GM21515 (cell line): ENCODE measurements around the gene ABRACL.

Experiments used
- ATAC-seq: cut with Tn5 transposase; IDR thresholded peaks from one replicate; pipeline ENCODE4 v1.9.1; 2021; ENCODE audit not compliant: unreplicated experiment

ABRACL gene

GRCh38 chr6:139051396-139052060, 23.0 kb downstream of the ABRACL start:
- ATAC-seq = no peak

DNA sequence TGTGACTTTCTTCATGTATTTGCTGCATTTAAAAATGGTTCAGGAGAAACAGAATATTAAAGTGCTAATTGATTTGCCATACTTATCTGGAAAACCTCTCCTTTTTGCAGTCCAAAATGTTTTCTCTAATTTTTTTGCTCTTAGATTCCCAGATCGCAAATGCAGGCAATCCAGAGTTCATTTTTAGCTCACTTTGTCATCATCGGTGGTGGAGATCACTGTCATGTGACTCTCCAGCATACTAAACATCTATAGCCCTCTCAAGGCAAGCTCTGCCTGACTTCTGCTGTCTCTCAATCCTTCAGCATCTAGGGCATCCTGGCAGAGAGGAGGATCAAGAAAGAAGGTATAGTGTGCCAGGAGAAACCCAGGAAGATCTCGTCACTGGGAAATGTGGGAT, 24.8 kb downstream of the ABRACL start:
- no peak for ATAC-seq

- ATAC-seq = no peak
Measured at GRCh38 chr6:139054001-139054400, 25.5 kb downstream of the ABRACL start.

- no peak for ATAC-seq
Measured at GRCh38 chr6:139055709-139056108, 27.2 kb downstream of the ABRACL start.

DNA sequence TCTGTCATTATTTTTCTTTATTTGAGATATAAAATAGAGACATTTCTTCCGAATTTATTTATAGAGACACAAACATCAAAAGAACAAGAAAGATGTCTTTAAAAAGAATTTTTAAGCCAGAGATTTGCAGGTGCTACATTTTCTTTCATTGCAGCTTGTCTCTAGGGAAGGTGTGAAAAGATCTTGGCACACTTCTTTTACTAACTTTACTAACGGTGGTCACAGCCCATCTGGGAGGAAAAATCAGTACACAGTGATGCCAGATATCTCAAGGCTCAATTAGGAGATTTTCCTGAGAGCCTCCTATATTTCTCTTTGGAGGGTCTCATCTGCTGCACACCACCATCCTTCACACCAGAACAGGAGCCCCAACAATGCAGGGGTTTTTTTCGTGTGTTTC, 29.5 kb downstream of the ABRACL start:
- no peak for ATAC-seq

- ATAC-seq = no peak
Measured at GRCh38 chr6:139060332-139060731, 31.8 kb downstream of the ABRACL start.

DNA sequence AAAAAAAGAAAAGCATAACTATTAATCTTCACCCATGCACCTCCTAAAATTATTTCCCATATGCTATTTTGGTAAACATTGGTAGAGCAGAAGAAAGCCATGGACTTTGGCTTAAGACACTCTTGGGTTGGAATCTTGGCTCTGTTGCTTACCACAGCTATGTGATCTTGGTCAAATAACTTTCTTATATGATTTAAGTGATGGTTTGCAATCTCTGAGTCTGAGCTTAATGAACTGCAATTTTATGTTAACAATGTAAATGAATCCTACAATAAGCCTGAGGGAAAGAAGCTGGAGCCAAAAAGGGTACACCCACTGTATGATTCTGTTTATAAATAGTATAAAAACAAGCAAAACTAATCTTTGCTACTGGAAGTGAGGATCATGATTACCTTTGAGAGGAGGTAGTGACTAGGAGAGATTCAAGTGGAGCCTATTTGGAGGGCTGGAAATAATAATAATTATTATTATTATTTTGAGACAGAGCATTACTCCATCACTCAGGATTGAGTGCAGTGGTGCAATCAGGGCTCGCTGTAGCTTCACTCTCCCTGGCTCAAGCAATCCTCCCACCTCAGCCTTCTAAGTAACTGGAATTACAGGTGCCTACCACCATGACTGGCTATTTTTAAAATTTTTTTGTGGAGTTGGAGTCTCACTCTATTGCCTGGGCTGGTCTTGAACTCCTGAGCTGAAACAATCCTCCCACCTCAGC, 34.5 kb downstream of the ABRACL start:
- no peak for ATAC-seq

DNA sequence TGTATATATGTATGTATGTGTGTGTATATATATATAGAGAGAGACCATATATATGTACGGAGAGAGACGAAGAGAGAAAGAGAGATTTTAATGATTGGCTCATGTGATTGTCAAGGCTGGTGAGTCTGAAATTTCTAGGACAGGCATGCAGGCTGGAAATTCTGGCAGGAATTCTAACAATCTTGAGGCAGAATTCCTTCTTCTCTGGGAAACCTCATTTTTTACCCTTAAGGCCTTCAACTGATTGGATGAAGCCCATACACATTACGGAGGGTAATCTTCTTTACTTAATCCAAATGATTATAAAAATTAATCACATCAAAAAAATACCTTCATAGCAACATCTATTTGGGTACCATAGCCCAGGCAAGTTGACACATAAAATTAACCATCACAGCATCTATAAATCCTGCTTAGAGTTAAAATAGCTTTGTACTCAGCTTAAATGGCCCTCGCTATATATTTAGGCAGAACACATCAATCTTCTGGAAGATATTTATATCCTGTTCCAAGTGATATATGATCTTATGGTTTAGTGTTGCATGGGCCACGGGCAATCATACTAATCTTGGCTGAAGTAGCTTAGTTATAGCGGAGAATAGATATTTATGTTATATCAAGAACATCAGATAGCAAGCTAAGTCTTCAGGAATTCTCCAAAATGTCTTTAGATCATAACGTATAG, 36.6 kb downstream of the ABRACL start:
- no peak for ATAC-seq

DNA sequence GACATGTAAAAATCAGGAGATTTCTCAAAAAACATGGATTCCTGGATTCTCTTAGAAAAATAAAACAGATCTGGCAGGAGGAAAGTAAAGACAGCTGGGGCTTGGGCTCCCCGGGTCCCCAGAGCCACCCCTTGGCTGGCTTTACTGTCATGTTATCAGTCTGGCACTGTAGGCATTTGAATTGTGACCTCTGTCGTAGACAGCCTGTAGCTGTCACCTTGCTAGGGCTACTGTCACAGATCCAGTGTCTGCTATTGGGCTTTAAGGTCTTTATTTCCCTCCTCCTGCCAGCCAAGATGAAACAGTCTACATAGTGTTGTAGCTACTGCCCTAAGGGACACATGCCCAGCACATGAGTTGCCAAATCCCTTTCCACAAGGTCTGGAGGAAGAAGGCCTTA, 37.5 kb downstream of the ABRACL start:
- no peak for ATAC-seq

DNA sequence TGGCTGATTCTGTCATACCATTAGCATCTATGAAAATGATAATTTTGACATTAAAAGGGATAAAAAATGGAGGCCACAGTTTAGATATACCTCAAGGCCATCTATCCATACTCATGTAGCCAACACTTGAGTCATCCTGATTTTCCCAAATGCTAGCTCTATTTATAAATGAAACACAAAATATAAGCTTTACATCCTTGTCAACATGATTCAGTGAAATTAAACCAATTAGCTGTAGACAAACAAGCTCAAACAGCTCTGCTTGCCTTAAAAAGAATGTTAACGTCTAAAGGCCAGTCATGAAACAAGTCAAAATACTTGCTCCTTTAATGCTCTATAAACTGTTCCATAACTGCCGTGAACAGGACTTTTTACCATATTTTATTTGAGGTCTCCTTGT, 40.3 kb downstream of the ABRACL start:
- no peak for ATAC-seq

- no peak for ATAC-seq
Measured at GRCh38 chr6:139073118-139073517, 44.6 kb downstream of the ABRACL start.

DNA sequence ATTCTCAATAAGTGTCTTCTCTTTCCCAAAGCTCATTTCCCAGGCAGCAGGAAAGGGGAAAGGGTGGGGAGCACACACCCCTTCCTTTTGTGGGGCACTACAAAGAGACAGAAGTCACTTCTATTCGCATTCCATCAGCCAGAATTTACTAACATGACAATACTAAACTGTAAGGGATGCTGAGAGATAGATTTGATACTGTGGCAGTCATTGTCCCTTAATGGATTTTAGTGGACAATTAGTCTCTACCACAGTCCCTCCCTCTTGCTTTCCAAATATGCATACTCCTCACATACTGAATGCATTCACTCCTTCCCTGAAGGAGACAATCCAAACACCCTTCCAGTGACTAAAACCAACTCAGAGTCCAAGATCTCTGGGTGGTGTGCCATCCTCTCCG, 50.5 kb downstream of the ABRACL start:
- no peak for ATAC-seq

- no peak for ATAC-seq
Measured at GRCh38 chr6:139080255-139080920, 51.8 kb downstream of the ABRACL start.

GRCh38 chr6:139081471-139081870, 52.9 kb downstream of the ABRACL start:
- ATAC-seq = no peak

DNA sequence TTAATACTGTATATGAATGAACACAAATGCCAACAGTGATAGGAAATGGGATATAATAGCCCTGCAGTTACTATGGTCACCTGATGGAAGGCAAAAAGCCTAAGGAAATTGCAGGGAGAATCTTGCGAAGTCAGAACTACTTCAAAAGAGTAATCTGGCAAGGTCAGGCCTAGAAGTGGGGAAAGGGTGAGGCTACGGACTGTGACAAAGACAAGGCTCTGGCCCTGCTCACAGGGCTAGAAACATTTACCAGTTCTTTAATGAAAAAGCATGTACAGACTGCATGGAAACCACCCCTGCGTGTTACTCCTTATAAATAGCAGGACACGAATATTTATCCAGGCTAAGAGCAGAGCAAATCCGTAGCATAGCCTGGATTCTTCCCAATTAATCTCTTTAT, 53.8 kb downstream of the ABRACL start:
- ATAC-seq = no peak

DNA sequence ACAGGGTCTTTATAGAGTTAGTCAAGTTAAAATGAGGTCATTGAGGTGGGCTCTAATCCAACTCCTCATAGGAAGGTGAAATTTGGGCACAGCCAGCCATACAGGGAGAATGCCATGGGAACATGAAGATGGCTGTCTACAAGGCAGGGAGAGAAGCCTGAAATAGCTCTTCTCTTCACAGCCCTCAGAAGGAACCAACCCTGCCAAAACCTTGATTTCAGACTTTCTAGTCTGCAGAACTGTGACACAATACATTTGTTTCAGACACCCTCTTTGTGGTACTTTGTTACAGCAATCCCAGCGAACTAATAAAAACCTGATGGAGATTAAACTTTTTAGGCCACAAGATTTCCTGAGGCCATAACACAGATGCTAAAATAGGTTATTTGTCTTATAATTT, 63.3 kb downstream of the ABRACL start:
- ATAC-seq = no peak
